ENCODE data around the gene TBPL1.

DNA sequence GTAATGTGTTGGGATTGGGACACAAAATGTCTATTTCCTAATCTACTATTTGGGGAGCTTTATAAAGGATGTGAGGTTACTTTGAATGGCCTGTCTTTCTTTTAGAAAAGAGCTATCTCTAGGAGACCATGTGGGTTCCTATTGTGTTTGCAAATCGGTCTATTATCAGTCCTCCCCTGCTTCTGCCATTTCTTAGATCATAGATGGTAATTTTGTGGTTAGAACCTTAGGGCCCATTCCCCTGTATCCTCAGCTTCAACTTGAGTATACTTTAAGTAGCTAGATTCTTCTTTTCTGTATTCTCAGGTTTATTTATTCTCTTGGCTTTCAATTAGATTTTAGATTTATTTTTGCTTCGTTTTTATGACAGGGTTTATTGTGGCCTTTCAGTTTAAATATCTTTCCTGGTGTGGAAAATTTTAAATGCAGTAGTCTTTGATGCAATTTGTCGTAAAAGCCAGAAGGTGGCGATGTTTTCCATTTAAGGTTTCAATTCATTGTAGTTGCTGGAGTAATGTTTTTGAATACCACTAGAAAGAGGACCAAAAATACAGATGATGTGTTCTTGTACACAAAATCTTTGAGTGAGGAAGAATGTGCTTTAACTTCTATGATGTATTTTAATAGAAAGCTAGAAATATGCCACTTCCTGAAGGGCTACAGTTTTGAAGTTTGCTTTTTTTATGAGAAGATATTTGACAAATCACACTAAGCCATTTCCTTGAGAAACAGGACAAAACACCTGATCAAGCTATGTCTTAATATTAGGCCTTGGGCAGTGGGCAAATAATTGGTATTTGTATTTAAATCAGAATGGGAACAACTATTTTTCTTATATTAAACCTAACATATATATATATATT, 20.3 kb downstream of the TBPL1 start:
- TF ChIP-seq GATA2 (IDR thresholded peaks at IDR 0.05; ENCODE audit: low read depth, low read length): no peak
- TF ChIP-seq GATA3 (IDR thresholded peaks at IDR 0.05; ENCODE audit: low read depth, low read length): no peak

Data from SH-SY5Y (cell line).